AG09319 (cell line): ENCODE data around the gene IBSP.

ENCODE experiments used
- DNase-seq: peaks from one replicate; pipeline ENCODE4 v3.0.0-alpha.2; 2010; ENCODE audit warnings: low read depth; ENCODE audit errors: extremely low read depth
- TF ChIP-seq, protein P1 (sequence below): IDR thresholded peaks from 2 replicates; pipeline ENCODE4 v1.5.1; 2011; ENCODE audit warnings: low read depth, mild to moderate bottlenecking, inconsistent platforms, low read length, moderate library complexity

The IBSP gene

DNA sequence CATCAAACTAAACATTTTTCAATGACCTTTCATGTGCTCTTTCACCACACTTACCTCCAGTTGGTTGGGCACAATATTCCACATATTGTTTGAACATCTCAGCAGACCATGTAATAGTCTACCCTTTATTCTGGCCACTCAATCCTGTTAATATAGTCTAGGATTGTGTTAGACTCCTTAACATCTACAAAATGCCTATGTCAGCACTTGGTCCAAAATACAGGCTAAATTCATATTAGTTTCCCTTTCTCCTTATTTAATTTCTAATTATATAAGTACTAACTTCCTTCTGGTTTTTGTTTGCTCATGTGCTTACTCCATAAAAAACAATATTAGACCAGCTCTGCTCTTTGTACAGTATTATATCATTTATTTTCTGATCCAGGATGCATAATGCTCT is 54.5 kb downstream of the IBSP start:
- no peak for DNase-seq
- TF ChIP-seq, protein P1, sequence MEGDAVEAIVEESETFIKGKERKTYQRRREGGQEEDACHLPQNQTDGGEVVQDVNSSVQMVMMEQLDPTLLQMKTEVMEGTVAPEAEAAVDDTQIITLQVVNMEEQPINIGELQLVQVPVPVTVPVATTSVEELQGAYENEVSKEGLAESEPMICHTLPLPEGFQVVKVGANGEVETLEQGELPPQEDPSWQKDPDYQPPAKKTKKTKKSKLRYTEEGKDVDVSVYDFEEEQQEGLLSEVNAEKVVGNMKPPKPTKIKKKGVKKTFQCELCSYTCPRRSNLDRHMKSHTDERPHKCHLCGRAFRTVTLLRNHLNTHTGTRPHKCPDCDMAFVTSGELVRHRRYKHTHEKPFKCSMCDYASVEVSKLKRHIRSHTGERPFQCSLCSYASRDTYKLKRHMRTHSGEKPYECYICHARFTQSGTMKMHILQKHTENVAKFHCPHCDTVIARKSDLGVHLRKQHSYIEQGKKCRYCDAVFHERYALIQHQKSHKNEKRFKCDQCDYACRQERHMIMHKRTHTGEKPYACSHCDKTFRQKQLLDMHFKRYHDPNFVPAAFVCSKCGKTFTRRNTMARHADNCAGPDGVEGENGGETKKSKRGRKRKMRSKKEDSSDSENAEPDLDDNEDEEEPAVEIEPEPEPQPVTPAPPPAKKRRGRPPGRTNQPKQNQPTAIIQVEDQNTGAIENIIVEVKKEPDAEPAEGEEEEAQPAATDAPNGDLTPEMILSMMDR = no peak

DNA sequence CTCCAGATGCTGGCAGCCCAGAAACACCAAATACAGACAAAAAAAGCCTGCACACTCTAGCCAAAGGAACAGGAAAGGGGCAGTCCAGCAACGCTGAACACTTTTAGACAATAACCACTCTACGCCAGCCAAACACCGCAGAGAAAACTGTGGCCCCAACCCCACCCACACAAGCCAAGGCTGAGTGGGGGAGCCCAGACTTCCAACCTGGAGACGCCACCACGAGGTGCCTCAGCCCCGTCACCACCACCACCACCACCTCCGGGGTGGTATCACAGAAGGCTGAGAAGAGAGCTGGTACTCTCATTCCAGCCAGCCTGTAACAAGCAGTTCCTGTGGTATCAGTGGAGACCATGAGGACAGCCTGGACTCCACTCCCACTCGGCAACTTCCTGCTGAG is 56.2 kb downstream of the IBSP start:
- DNase-seq = no peak
- TF ChIP-seq, protein P1 = no peak

DNA sequence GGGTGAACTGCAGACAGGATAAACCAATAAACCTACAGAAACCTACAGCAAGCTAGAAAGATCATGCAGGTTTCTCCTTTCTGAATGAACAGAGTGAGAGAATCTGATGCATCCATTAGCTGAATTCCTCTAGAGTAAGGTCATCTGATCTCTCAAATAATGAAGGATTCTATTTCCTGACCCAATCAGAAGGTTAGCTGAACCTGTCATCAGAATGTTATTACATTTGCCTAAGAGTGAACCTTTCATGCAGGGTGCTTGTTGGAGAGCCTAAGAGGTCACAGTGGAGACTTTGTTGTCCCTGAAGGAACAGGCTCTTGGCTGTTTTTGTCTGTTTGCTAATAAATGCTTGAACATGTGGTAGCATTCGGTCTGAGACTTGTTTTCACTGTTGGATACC is 57.5 kb downstream of the IBSP start:
- TF ChIP-seq, protein P1 = no peak

DNA sequence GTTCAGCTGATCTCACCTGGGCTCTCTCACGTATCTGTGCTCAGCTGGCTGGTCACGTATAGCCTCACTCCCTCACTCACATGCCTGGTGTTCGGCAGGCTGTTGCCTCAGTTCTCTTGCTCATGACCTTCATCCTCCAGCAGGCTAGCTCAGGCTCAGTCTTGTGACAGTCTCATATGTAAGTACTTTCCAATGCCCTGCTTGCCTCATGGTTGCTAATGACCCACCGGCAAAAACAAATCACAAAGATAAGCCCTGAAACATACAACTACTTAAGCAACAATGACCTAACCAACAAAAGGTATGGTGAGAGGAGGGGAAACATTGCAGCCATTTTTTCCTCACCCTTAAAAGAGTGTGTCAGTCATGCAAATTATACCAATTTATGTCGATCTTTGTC is 58.4 kb downstream of the IBSP start:
- no peak for DNase-seq
- TF ChIP-seq, protein P1 = no peak

More for the DNA sequence above, 57.5 kb downstream of the IBSP start:
- no peak for DNase-seq
